Lower lobe of right lung (tissue), 2 donors: ENCODE results near the gene LSM2. TPM values are rescaled to one million over a fixed set of nuclear protein-coding genes. Genes with fewer than 3 reads are reported as not detected.
A peak's percentile ranks its signal among the peaks of the same experiment; 100 is the strongest.
"Not testable (repeated sequence)": the region's sequence is repeated elsewhere in the genome, so short reads cannot be mapped to it uniquely, and the experiment has no call there.

ENCODE experiments used
- ATAC-seq, 2 donors: fragments of 200-7000 bp; cut with Tn5 transposase; one replicate each; pipeline ENCODE4 v1.9.1; 2020 to 2022; ENCODE audit warnings: mild to moderate bottlenecking in 2 of 2, moderate library complexity in 2 of 2
- DNase-seq: peaks from one replicate; pipeline ENCODE4 v3.0.0-alpha.2; 2020
- H3K27ac ChIP-seq: fragments of 200-600 bp; one replicate; pipeline ENCODE4 v1.8.0; 2022
- H3K27me3 ChIP-seq: fragments of 200-600 bp; one replicate; pipeline ENCODE4 v1.8.0; 2022; ENCODE audit warnings: low read depth
- H3K36me3 ChIP-seq: fragments of 200-600 bp; one replicate; pipeline ENCODE4 v1.8.0; 2022; ENCODE audit warnings: mild to moderate bottlenecking
- H3K4me1 ChIP-seq: fragments of 200-600 bp; one replicate; pipeline ENCODE4 v1.8.0; 2022
- H3K4me3 ChIP-seq: fragments of 200-600 bp; one replicate; pipeline ENCODE4 v1.8.0; 2022; ENCODE audit warnings: mild to moderate bottlenecking
- H3K9me3 ChIP-seq: fragments of 200-600 bp; one replicate; pipeline ENCODE4 v1.8.0; 2022
- intact Hi-C: fragments of 100-400 bp; cut with DNase I; formaldehyde crosslinking; loops from one replicate; pipeline ENCODE4 v1.11.0; 2022
- total RNA-seq: library from RNA; stranded (reverse); fragmentation: NEBNext Ultra II Directional; extraction: Animal tissue kit (Norgen Biotek cat#: 25700); gene quantifications from one replicate; pipeline ENCODE4 v1.2.1, GENCODE V29; 2021
- TF ChIP-seq, protein P1 (sequence below): fragments of 200-600 bp; IDR thresholded peaks from one replicate; pipeline ENCODE4 v1.8.0; 2022; ENCODE audit warnings: antibody characterized with exemption, mild to moderate bottlenecking
- donor health status: DM: no; HTN: yes; CAD: no; lungs with severe emphysema.

LSM2 gene
- total RNA-seq, 1 donor from 2014 or later = 30.5 TPM

DNA sequence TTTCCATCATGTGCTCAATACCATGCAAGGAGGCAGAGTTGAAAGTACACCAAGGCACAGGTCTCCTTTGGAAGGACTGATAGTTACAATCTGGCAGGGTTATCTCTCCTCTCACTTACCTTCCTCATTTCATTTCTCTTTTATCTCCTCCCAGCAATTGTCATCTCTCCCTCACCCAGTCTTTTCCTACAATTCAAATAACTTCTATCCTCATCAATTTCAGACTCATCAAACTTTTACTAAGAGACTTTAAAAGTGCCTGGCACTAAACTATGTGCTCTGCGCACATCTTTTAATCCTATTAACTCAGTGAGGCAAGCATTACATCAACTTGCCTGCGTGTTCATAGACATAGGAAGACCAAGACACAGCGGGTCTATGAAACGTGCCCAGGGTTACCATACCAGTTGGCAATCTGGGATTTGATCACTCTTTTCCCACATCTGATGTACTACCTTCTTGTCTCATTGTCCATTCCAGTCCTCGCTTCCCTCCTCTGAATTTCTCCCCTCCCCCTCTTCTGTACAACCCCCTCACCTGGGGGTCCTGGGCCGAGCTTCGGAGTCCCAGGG, 12.4 kb downstream of the LSM2 start:
- H3K36me3 ChIP-seq = peaks cover 36% of the 10 kb centered on the region
- H3K4me3 ChIP-seq = peak overlapping the region; percentile 94
- H3K4me1 ChIP-seq = peaks cover 30% of the 10 kb centered on the region
- ATAC-seq (no peak), DNase-seq (no peak)
- H3K27me3 ChIP-seq = no peaks in the 10 kb centered on the region
- TF ChIP-seq, protein P1, sequence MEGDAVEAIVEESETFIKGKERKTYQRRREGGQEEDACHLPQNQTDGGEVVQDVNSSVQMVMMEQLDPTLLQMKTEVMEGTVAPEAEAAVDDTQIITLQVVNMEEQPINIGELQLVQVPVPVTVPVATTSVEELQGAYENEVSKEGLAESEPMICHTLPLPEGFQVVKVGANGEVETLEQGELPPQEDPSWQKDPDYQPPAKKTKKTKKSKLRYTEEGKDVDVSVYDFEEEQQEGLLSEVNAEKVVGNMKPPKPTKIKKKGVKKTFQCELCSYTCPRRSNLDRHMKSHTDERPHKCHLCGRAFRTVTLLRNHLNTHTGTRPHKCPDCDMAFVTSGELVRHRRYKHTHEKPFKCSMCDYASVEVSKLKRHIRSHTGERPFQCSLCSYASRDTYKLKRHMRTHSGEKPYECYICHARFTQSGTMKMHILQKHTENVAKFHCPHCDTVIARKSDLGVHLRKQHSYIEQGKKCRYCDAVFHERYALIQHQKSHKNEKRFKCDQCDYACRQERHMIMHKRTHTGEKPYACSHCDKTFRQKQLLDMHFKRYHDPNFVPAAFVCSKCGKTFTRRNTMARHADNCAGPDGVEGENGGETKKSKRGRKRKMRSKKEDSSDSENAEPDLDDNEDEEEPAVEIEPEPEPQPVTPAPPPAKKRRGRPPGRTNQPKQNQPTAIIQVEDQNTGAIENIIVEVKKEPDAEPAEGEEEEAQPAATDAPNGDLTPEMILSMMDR = no peak
- intact Hi-C loops = no loop called here
- H3K9me3 ChIP-seq = no peaks in the 10 kb centered on the region
- H3K27ac ChIP-seq = peak overlapping the region; percentile 98

DNA sequence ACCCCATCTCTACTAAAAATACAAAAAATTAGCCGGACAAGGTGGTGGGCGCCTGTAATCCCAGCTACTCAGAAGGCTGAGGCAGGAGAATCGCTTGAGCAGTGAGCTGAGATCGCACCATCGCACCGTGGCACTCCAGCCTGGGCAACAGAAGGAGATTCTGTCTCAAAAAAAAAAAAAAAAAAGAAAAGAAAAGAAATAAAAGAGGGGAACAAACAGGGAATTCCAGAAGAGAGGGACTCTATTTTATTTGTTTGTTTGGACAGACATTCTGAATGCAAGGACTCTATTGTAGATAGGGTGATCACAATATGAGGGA, 12.9 kb downstream of the LSM2 start:
- peaks cover 38% of the 10 kb centered on the region for H3K36me3 ChIP-seq
- intact Hi-C loops, ATAC-seq, DNase-seq, H3K9me3 ChIP-seq, H3K27ac ChIP-seq, H3K27me3 ChIP-seq: not testable (repeated sequence)
- peak overlapping the region; percentile 94 for H3K4me3 ChIP-seq
- peaks cover 30% of the 10 kb centered on the region for H3K4me1 ChIP-seq

DNA sequence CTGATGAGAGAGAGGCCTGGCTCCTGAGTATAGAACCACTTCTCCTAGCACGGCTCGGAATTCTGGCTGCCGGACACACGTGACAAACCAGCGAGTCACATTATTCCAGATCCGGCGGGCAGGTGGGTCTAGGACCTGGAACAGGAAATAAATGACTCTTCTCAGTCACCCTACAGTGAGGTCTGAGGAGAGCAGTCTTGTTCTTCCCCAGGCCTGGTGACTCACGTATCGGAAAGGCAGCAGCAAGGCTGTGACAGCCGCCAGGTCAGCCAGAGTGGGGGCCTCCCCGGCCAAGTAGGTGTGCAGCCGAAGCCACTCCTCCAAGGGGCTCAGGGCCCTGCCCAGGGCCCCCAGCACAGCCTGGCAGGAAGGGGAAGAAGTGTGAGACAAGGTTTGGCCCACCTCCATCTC, 14.0 kb downstream of the LSM2 start:
- intact Hi-C loops = no loop called here
- Histone ChIP-seq H3K4me3 (no peak overlapping the region), H3K27ac (no peak overlapping the region), H3K27me3 (no peaks in the 10 kb centered on the region), H3K36me3 (peaks cover 40% of the 10 kb centered on the region), H3K4me1 (peaks cover 30% of the 10 kb centered on the region), H3K9me3 (no peaks in the 10 kb centered on the region)
- ATAC-seq (no peak), DNase-seq (no peak)
- TF ChIP-seq, protein P1 = no peak

DNA sequence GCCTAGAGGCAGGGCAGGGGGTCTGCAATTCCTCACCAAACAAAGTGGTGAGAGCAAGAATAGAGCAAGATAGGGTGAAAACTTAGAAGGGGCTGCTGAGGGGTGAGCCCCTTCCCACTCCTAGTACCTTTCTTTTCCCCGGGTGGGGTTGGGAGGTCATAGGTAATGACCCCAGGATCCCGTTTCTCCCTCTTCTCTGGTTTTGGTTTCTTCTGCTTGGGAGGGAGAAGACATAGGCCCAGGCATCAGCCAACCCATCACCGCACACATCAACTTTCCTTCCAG, 14.7 kb downstream of the LSM2 start:
- Histone ChIP-seq H3K9me3 (no peaks in the 10 kb centered on the region), H3K4me1 (peaks cover 30% of the 10 kb centered on the region), H3K36me3 (peaks cover 40% of the 10 kb centered on the region), H3K27me3 (no peaks in the 10 kb centered on the region), H3K27ac (no peak overlapping the region), H3K4me3 (no peak overlapping the region)
- TF ChIP-seq, protein P1 = no peak
- DNase-seq (no peak), ATAC-seq (no peak)
- intact Hi-C loops = no loop called here

DNA sequence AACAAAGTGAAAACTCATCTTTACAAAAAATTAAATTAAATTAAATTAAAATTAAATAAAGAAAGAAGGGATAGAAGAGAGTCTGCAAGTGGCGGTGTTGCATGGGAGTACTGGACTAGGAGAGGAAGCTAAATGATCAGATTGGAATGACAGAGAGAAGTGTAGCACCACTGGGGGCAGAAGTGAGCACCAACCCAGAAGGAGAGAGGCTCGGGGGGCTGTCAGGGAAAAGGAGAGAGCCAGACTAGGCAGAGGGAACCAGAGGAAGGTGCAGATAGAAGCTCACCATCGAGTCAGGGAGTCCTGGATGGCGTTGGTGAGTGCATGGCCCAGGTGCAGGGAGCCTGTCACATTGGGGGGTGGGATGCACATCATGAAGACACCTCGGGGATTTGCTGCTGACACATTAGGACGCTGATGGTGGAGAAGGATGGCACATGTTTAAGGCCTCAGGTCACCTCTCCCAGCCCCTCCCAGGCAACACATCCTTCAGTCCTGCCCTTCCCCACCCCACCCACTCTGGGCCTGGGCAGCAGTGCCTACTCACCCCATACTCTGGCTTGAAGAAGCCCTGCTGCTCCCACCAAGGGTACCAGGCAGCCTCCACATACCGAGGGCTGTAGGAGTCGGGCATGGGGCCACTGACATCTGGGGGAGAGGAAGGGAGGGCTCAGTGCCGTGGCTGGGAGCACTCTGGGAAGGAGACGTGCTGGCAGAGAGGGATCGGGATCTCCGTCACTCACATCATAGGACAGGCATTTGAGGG, 15.3 kb downstream of the LSM2 start:
- no peaks in the 10 kb centered on the region for H3K9me3 ChIP-seq
- H3K4me1 ChIP-seq = peaks cover 30% of the 10 kb centered on the region
- no peaks in the 10 kb centered on the region for H3K27me3 ChIP-seq
- TF ChIP-seq, protein P1 = peak; percentile 49
- H3K4me3 ChIP-seq = no peak overlapping the region
- no peak for DNase-seq
- peaks cover 40% of the 10 kb centered on the region for H3K36me3 ChIP-seq
- intact Hi-C loops = no loop called here
- ATAC-seq = no peak
- H3K27ac ChIP-seq = no peak overlapping the region

DNA sequence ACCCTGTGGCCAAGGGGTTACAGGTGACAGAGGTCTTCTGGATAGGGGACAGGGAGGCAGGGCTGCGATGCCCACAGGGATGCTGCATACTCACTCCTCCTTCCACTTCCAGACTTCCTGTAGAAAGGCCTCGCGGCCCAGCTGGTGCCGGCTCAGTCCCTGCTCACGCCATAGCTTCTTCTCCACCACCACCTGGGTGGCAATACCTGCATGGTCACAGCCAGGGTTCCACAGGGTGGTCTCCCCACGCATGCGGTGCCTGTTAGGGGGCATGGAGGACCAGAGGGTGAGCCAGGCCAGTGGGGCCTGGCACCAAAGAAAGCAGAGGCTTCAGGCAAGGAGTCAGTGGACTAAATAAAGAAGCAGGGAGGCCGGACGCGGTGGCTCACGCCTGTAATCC, 21.3 kb downstream of the LSM2 start:
- Histone ChIP-seq H3K9me3 (no peaks in the 10 kb centered on the region), H3K27me3 (no peaks in the 10 kb centered on the region), H3K4me1 (no peaks in the 10 kb centered on the region), H3K36me3 (peaks cover 67% of the 10 kb centered on the region), H3K27ac (no peak overlapping the region), H3K4me3 (no peak overlapping the region)
- peak; percentile 28 for DNase-seq
- TF ChIP-seq, protein P1 = no peak
- intact Hi-C loops = no loop called here
- ATAC-seq = no peak
